HEK293T (cell line): ENCODE results near the gene MAP4K5.

Source experiments
- CTCF ChIA-PET: fragments of 350-600 bp; formaldehyde crosslinking; extraction: SDS; loops from one replicate; lab custom pipeline; 2021; ENCODE audit warnings: antibody characterized with exemption, inconsistent platforms; lab: Yijun Ruan, JAX
- POLR2A ChIA-PET: fragments of 350-600 bp; formaldehyde crosslinking; extraction: SDS; loops from one replicate; lab custom pipeline; 2020; ENCODE audit warnings: antibody characterized with exemption, inconsistent platforms; lab: Yijun Ruan, JAX
- DNase-seq: peaks from one replicate; pipeline ENCODE4 v3.0.0; 2012; ENCODE audit warnings: mixed read lengths; ENCODE audit errors: extremely low spot score
- ARNT ChIP-seq: fragments of 450-650 bp; IDR thresholded peaks from 2 replicates; pipeline ENCODE4 v1.6.1; 2017; ENCODE audit warnings: mild to moderate bottlenecking
- BHLHE40 ChIP-seq: fragments of 450-650 bp; IDR thresholded peaks from 2 replicates; pipeline ENCODE4 v1.6.1; 2016; ENCODE audit warnings: mild to moderate bottlenecking, moderate library complexity, borderline replicate concordance
- CTBP1 ChIP-seq: fragments of 450-650 bp; IDR thresholded peaks from 2 replicates; pipeline ENCODE4 v1.6.1; 2016; ENCODE audit warnings: borderline replicate concordance
- ELF4 ChIP-seq: fragments of 450-650 bp; IDR thresholded peaks from 2 replicates; pipeline ENCODE4 v1.6.1; 2017; ENCODE audit warnings: antibody characterized with exemption
- FOXA1 ChIP-seq: fragments of 450-650 bp; IDR thresholded peaks from 2 replicates; pipeline ENCODE4 v1.6.1; 2016; ENCODE audit warnings: mild to moderate bottlenecking
- FOXK2 ChIP-seq: fragments of 450-650 bp; IDR thresholded peaks from 2 replicates; pipeline ENCODE4 v1.6.1; 2016; ENCODE audit warnings: mild to moderate bottlenecking
- FOXM1 ChIP-seq: fragments of 450-650 bp; IDR thresholded peaks from 2 replicates; pipeline ENCODE4 v1.6.1; 2017; ENCODE audit warnings: mild to moderate bottlenecking, borderline replicate concordance
- HDGF ChIP-seq: fragments of 450-650 bp; IDR thresholded peaks from 2 replicates; pipeline ENCODE4 v1.6.1; 2017; ENCODE audit warnings: antibody characterized with exemption, borderline replicate concordance
- L3MBTL2 ChIP-seq: fragments of 450-650 bp; conservative IDR thresholded peaks from 2 replicates; pipeline ENCODE4 v1.6.1; 2016; ENCODE audit warnings: mild to moderate bottlenecking
- LEF1 ChIP-seq: fragments of 450-650 bp; IDR thresholded peaks from 2 replicates; pipeline ENCODE4 v1.6.1; 2017; ENCODE audit warnings: mild to moderate bottlenecking, borderline replicate concordance
- NFRKB ChIP-seq: fragments of 450-650 bp; IDR thresholded peaks from 2 replicates; pipeline ENCODE4 v1.6.1; 2016; ENCODE audit warnings: mild to moderate bottlenecking, moderate library complexity
- PKNOX1 ChIP-seq: fragments of 450-650 bp; IDR thresholded peaks from 2 replicates; pipeline ENCODE4 v1.6.1; 2016
- SP1 ChIP-seq: fragments of 450-650 bp; IDR thresholded peaks from 2 replicates; pipeline ENCODE4 v1.6.1; 2017
- SUZ12 ChIP-seq: fragments of 450-650 bp; IDR thresholded peaks from 2 replicates; pipeline ENCODE4 v1.6.1; 2016; ENCODE audit warnings: mild to moderate bottlenecking
- TARDBP ChIP-seq: fragments of 450-650 bp; IDR thresholded peaks from 2 replicates; pipeline ENCODE4 v1.6.1; 2016
- ZNF384 ChIP-seq: fragments of 450-650 bp; IDR thresholded peaks from 2 replicates; pipeline ENCODE4 v1.6.1; 2016

MAP4K5 gene

GRCh38 chr14:50479041-50479440, 53.3 kb downstream of the MAP4K5 start:
- no peak for TF ChIP-seq SUZ12
- no peak for TF ChIP-seq FOXK2
- TF ChIP-seq PKNOX1 = no peak
- TF ChIP-seq ZNF384 = no peak
- no peak for TF ChIP-seq L3MBTL2
- TF ChIP-seq HDGF = no peak
- no peak for TF ChIP-seq CTBP1
- TF ChIP-seq TARDBP = no peak
- TF ChIP-seq ARNT = no peak
- TF ChIP-seq ELF4 = no peak
- no peak for DNase-seq
- POLR2A ChIA-PET = no interaction called here
- CTCF ChIA-PET = no interaction called here

- DNase-seq = no peak
- CTCF ChIA-PET = no interaction called here
- POLR2A ChIA-PET = no interaction called here
- no peak for TF ChIP-seq SUZ12
- TF ChIP-seq FOXM1 = no peak
- no peak for TF ChIP-seq CTBP1
- no peak for TF ChIP-seq ZNF384
- TF ChIP-seq HDGF = no peak
- no peak for TF ChIP-seq L3MBTL2
- TF ChIP-seq ELF4 = no peak
- TF ChIP-seq NFRKB = no peak
- no peak for TF ChIP-seq SP1
- no peak for TF ChIP-seq LEF1
- no peak for TF ChIP-seq FOXA1
- no peak for TF ChIP-seq TARDBP
- TF ChIP-seq FOXK2 = no peak
- no peak for TF ChIP-seq PKNOX1
- TF ChIP-seq BHLHE40 = no peak
- no peak for TF ChIP-seq ARNT
Measured at GRCh38 chr14:50477760-50478159, 54.6 kb downstream of the MAP4K5 start.

- TF ChIP-seq SP1 (no peak), FOXA1 (no peak), TARDBP (no peak), FOXM1 (no peak), ELF4 (no peak), BHLHE40 (no peak), HDGF (no peak), L3MBTL2 (no peak), FOXK2 (no peak), PKNOX1 (no peak), ZNF384 (no peak), SUZ12 (no peak), NFRKB (no peak), LEF1 (no peak), ARNT (no peak), CTBP1 (no peak)
- CTCF ChIA-PET = no interaction called here
- no peak for DNase-seq
- POLR2A ChIA-PET = no interaction called here
Measured at GRCh38 chr14:50476134-50476533, 56.2 kb downstream of the MAP4K5 start.

GRCh38 chr14:50475460-50475859, 56.9 kb downstream of the MAP4K5 start:
- no peak for DNase-seq
- CTCF ChIA-PET = no interaction called here
- POLR2A ChIA-PET = no interaction called here
- no peak for TF ChIP-seq NFRKB
- TF ChIP-seq PKNOX1 = no peak
- no peak for TF ChIP-seq BHLHE40
- TF ChIP-seq TARDBP = no peak
- TF ChIP-seq CTBP1 = no peak
- no peak for TF ChIP-seq HDGF
- TF ChIP-seq FOXA1 = no peak
- no peak for TF ChIP-seq L3MBTL2
- no peak for TF ChIP-seq ZNF384
- TF ChIP-seq SUZ12 = no peak

GRCh38 chr14:50471838-50472465, 60.4 kb downstream of the MAP4K5 start:
- TF ChIP-seq NFRKB (no peak), SUZ12 (no peak), SP1 (no peak), FOXM1 (no peak), FOXA1 (no peak), HDGF (no peak), CTBP1 (no peak), L3MBTL2 (no peak), ZNF384 (no peak), ARNT (no peak), FOXK2 (no peak), ELF4 (no peak), TARDBP (no peak)
- ChIA-PET CTCF (no interaction called here), POLR2A (no interaction called here)
- DNase-seq = no peak

DNA sequence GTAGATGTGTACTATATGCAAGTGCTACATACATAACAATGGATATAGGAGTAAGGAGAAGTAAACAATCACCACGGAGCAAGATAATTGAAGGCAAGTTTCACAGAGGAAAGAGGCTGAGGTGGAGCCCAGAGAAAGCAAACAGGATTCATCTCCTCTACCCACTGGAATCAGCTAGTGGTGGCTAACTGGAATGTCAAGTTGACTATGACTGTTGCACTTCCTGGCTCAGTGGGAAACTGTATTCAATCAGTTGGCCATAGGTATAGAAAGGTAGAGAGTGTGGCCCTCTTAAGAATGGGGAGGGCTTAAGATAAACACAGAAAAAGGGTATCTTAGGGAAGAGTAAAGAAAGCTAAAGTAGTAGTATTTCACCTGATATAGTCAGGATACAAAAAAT, 62.4 kb downstream of the MAP4K5 start:
- TF ChIP-seq ZNF384 (no peak), HDGF (no peak), TARDBP (no peak), ELF4 (no peak), NFRKB (no peak), BHLHE40 (no peak), FOXK2 (no peak), SP1 (no peak), L3MBTL2 (no peak), SUZ12 (no peak), LEF1 (no peak), CTBP1 (no peak), PKNOX1 (no peak), FOXM1 (no peak), FOXA1 (no peak), ARNT (no peak)
- POLR2A ChIA-PET = no interaction called here
- CTCF ChIA-PET = no interaction called here
- no peak for DNase-seq
